HTERT RPE-1 (cell line): ENCODE data around the gene TLNRD1.

ENCODE experiments used
- in situ Hi-C: fragments of 300-500 bp; cut with MboI; formaldehyde crosslinking; loops from 4 replicates; pipeline ENCODE4 v1.14.3; 2020; ENCODE audit warnings: low sequenced_read_pairs

TLNRD1 gene

DNA sequence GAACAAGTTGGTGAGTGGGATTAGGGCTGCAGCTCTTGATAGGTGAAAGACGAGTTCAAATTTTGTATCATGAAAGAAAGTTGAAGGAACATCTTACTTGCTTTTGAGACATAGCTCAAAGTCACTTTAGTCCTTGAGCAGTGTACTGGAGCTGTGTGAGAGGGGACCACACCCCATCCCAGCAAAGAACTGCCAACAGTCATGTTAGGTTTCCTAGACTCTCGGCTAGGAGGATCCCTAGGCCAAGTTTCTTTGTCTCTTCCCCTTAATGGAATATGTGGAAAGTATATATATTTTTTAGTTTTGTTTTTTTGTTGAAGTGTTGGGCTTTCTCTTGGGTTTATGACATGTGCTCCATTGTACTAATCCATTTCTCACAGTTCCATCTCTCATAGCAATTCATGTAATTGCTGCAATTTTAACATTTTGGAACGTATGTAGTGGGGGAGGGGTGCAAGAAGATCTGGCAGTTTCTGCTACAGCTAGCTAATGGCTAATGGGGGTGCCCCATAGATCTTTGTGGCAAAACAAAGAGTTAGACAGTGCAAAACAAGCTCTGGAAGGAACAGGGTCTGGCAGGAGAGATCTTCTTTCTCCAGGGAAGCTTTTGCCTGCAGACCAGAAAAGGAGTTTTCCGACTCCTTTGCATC, 25.1 kb downstream of the TLNRD1 start:
- in situ Hi-C loops, result no loop called here

DNA sequence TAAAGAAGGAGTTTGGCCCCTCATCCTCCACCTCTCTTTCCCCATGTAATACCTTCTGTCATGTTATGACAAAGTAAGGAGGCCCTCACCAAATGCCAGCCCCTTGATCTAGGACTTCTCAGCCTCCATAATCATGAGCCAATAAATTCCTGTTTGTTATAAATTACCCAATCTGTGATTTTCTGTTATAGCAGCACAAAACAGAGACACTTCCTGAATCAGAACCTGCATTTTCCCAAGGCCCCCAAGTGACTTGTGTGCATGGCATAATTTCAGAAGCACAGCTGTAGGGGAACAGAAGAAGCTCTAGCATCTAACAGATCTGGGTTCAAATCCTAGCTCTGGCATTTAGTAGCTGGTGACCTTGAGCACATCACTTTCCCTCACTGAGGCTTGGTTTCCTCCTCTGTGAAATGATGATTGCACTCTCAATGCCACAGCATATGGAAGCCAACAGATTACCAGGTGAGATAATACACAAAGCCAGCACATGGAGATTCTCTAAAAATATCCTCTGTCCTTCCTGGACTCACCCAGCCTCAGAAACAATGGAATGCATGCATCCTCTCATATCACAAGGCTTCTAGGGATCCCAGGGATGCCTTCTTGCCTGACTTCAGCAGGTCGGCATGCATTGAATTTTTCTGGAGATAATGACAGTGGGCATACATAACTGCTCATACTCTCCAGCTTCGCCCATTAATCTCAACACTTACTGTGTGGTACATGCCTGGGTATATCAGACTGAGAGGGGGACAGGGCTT, 26.3 kb downstream of the TLNRD1 start:
- in situ Hi-C loops, result no loop called here

DNA sequence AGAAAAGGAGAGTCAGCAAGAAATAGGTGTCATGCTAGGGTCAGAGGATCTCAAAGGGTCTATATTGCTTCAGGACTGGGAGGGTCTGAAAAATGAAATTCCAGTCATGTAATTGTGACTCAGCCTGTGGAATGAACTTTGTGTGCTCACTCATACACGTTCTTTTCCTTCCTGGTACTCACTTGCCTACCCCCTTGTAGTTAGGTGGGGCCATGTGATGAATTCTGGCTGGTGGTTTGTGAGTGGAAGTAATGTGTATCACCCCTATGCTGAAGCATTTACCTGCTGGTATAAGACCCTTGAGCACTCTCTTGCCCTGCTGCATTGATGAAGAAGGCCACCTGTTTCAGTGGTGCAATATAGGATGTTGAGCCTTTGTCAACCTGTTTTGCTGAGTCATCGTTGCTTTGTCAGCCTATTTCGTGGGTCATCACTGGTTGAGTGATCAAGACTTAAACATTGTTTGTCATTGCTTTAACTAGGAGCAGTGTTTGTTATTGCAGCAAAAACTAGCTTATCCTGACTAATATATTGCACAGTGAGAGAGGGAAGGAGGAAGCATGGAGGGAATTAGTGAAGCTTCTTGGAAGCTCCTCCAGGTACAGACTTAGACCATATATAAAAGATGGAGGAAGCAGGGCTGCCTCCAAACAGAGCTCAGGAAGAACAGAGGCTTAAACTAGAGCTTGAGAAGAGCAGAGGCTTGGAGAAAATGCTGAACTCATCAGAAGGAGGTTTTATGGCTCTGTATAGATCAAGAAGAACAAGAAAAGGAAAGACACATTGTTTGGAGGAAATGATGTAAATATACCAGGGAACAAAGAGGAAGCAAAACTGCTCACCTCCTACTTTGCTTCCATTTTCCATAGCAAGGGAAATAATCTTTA, 28.9 kb downstream of the TLNRD1 start:
- in situ Hi-C loops, result no loop called here

DNA sequence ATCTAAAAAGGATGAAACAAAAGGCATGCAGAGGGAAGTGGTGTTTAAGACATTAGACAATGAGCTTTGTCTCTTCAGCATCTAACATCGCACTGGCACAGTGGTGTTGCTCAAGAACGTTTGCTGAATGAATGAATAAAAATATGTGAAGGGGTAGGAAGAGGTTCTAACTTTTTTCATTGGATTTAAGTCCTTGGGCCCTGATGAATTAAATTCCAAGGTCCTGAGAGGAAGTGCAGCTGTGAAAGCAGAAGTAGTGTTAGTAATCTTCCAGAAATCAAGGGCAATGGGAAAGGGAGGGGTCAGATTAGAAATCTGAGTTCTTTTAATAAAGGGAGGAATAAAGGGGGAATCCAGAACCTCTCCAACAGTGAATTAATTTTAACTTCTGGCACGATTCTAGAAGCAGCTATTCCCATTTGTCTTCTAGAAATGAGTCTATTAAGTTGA, 29.6 kb downstream of the TLNRD1 start:
- in situ Hi-C loops, result no loop called here

DNA sequence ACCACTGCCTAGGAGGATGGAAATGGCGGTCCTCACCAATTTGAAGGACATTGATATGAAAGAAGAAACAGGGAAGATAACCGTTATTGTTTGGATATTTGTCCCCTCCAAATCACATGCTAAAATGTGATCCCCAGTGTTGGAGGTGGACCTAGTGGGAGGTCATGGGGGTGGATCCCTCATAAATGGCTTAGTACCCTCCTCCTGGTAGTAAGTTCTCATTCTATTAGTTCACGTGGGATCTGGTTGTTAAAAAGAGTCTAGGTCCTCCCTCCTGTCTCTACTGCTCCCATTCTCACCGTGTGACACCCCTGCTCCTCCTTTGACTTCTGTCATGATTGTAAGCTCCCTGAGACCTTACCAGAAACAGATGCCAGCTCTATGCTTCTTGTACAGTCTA, 30.5 kb downstream of the TLNRD1 start:
- in situ Hi-C loops, result no loop called here

DNA sequence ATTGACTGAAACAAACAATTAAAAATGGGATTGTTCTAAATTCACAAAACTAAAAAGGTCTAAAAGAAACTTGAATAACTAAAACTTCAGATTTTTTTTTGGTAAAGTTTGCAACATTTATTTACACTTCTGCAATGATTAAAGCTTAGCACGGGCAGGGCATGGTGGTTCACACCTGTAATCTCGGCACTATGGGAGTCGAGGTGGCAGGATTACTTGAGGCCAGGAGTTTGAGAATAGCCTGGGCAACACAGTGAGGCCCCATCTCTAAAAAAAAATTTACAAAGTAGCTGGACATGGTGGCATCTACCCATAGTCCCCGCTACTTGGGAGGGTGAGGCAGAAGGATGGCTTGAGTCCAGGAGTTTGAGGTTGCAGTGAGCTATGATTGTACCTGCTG, 31.6 kb downstream of the TLNRD1 start:
- in situ Hi-C loops, result no loop called here

DNA sequence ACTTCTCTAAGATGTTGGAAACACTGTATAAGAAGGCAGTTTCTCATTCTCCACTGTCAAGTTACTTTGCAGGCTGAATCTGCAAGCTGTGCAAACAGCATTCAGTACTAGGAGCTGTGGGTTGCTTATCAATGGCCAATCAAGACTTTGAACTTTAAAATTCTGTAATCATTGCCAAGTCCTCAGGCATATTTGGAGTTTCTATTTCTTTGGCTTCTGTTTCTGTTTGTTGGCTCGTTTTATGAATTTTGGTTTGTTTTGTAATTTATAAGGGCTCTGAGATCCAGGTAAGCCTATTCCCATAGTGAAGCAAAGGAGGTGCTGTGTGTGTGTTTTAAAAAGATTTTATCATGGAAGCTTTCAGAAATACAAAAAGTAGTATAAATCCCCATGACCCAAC, 32.1 kb downstream of the TLNRD1 start:
- in situ Hi-C loops, result no loop called here

DNA sequence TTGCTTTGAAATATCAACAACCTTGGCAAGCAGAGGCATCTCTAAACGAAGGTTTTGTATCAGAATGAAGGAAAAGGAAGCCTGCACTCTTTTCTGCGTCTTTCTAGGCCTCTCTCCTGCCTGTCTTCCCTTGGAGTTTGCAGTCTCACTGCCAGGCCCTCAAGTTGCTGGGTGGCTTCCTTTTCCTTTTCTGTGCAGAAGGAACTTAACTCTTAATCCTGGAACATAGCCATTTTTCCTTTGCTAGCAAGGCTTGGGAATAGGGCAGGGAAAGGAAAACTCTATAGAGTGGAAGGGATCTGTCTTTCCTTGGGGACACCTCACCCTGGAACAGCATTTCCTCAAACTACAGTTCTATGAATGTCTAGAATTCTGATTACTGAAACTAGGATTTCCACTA, 32.8 kb downstream of the TLNRD1 start:
- in situ Hi-C loops, result no loop called here

DNA sequence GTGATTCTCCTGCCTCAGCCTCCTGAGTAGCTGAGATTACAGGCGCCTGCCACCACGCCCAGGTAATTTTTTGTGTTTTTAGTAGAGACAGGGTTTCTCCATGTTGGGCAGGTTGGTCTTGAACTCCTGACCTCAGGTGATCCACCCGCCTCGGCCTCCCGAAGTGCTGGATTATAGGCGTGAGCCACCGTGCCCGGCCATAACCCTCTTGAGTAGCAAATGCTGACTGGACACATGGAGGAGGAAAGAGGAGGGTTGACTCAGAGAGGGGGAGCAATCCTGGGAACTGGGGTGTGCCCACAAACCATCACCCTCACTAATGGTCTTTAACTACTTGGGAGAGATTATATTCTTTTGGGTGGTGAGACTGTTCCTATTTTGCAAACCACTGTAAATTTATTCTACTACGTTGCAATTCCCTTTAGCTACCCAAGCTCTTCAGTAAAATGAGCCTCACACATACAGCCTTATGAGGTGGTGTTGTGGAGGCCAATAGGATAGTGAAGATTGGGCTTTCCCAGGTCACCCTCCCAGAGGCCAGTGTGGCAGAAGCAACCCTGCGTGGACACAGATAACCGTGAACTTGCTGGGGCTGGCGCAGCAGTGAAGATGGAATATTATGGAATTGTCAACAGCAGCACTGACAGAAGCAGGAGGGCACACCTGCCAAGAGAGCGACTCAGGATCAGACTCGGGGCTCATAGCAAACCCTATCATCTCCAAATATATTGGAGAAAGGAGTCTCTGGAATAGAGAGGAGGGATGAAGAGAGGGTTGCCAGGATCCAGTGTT, 37.4 kb downstream of the TLNRD1 start:
- in situ Hi-C loops, result no loop called here

DNA sequence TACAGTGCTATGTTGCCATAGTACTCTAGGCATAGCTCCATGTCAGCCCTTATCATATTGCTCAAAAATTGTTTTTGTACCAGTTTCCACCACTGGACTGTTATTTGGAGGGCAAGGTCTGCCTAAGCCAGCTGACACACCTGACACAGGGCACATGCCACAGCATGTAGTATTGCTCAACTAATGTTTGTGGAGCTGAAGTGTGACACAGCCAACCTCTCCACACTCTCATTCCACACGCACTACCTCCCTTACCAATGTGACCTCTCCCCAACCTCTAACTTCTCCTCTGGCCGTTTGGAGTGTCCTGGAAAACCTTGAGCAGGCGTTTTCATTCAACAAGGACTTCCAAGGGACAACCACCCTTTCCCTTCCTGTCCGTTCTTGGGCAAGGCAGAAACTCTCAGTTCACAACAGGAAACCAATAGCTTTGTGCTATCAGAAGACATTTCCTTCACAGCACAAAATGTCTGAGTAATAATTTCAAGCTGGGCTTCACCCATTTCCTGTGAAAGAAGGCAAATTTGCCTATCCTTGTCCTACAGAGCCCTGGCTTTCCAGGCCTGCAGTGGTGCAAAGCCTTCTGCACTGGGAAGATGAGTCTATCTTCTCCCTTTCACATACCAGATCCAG, 38.4 kb downstream of the TLNRD1 start:
- in situ Hi-C loops, result no loop called here

DNA sequence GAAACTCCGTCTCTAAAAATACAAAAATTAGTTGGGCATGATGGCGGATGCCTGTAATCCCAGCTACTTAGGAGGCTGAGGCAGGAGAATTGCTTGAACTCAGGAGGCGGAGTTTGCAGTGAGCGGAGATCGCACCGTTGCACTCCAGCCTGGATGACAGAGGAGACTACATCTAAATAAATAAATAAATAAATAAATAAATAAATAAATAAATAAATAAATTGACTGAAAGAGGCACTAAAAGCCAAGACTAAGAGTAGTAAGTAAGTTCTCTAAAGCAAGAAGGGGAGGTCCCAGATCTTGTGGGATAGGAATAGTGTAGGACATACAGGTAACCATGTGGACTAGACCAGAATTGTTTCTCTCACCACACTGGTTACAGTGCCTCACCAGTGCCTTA, 40.0 kb downstream of the TLNRD1 start:
- in situ Hi-C loops, result no loop called here

DNA sequence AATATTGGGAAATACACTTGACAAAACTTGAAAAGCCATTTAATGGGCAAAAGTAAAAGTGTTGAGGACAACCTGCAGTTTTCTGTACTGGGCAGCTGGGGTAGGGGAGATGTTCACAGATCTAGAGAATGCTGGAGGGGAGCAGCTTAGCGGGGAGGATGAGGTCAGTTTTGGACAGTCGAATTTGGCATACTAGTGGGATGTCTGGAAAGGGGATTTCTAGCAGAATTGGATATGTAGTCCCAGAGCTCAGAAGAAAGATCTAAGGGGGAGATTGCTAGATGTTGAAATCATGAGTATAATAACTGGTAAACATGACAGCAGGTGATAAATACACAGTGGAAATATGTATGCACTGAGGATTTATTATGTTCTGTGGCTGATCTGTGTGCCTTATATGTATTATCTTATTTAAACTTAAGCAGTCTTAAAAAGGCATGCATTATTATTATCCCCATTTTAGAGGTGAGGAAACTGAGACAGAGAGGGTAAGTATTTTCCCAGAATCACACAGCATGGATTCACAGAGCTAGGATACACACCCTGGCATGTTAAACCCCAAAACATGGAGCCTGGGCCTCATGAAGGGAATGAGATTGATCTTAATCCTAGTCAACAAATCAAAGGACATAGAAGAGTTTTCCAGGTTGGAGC, 42.7 kb downstream of the TLNRD1 start:
- in situ Hi-C loops, result no loop called here

DNA sequence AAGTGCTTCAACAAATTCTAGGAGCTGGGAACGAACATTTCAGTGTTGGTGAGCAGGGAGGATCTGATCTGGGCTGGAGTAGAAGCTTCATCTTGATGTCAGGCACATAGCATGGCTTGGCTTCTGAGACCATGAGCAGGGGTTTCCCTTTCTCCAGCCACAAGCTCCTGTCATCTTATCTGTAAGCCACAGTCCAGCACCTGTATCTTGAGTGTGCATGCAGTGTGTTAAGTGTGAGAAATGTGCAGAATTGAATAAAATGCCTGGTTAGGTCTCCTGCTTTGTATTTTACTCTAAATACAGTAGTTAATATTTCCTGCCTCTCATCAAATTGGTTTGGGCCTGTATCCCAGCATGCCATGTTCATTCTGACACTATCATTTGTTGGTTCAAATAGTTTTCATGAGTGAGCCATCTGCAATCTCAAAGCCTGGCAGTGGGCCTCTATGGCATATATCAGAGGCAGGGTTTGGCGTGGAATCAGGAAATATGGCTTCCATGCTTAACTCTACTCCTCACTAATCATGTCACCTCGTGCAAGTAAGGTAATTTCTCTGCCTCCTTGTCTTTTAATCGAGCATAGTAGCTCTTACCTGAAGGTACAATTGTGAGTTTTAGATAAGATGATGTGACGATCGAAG, 43.3 kb downstream of the TLNRD1 start:
- in situ Hi-C loops, result no loop called here

DNA sequence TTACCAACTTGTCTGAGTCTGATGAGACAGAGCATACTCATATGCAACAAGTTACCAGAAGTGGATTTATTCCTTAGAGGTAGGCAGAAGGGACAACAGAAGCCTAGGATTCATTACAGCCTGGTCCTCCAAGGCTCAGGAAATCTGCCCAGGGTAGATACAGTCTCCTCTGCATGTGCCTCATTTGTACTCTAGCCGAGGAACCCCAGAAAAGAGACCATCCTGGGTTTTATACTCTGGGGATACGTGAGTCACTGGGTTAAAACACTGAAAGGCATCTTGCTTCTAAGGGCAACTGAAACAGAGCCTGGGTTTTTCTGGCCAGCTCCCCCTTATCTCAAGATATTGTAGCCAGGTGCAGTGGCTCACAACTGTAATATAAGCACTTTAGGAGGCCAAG, 45.6 kb downstream of the TLNRD1 start:
- in situ Hi-C loops, result no loop called here

DNA sequence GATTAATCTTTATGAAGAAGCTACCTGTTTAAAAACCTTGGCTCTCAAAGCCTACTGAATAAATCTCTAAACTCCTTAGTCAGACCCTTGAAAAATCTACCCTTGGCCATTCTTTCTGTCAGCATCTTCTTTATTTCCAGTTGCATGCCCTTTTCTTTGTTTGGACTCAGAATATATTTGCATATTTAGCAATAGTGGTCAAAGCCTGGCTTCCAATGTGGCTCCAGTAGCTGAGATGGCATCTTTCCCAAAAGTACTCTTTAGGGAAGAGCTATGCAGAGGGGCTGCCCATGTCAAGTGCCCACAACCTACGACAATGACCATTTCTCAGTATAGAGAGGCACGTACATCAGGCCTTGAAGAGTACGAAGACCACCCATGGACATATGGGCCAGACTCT, 47.2 kb downstream of the TLNRD1 start:
- in situ Hi-C loops, result no loop called here

DNA sequence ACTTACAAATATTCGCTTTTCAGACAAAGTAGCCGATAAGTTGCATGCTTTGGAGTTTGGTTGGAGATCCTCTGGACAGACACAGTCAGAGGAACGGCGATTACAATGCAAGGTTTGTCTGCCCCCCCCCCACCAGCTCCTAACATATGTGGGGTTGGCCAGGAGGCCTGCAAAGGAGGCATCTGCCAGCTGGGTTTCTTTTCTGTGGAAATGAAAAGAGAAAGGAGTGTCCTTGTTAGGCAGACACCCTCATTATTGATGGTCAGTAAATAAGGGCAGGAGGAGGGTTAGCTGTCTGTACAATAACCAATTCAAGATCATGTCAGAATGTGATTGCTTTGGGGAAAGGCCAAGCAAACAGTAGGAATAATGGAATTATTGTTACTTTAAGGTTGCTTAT, 49.1 kb downstream of the TLNRD1 start:
- in situ Hi-C loops, result no loop called here

DNA sequence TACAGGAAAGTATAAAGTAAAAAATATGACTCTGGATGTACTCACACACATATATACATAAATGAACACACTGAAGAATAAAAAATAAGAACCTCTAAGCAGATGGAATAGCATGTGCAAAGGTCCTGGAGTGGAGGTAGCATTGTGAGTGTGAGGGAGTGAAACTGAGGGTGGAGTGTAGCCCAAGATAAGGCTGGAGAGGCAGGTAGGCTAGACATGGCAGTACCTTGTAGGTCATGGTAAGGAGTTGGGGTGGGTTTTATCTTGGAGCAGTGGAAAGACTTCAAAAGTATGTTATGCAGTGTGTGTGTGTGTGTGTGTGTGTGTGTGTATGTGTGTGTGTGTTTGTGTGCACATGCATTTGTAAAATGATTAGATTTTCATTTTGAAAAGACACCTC, 49.5 kb downstream of the TLNRD1 start:
- in situ Hi-C loops, result no loop called here

DNA sequence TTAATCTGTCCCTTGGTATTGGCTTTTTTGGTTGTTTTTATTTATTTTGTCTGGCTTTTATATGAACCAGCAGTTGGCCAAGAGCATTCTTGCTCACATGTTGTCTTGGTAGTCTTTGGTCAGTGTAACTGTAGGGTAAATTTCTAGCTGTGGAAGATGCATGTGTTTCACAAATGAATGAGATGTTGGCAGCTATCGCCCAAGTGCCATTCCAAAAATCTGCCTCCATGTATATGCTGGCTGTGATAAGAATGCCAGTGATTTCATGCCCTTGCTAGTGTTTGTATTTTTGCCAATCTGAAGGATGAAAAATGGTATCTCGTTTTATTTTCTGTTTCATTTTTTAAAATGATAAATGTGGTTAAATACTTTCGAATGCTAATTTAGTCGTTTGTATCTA, 50.1 kb downstream of the TLNRD1 start:
- in situ Hi-C loops, result no loop called here

DNA sequence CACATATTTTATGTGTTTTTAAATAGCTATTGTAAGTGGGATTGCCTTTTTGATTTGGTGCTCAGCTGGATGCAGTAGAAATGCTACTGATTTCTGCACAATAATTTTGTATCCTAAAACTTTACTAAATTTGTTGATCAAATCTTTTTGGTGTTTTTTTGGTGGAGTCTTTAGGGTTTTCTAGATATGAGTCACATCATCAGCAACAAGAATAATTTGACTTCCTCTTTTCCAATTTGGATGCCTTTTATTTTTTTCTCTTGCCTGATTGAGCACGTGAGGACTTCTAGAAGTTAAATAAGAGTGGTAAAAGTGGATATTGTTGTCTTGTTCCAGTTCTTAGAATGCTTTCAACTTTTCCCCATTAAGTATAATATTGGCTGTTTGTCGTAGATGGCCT, 51.3 kb downstream of the TLNRD1 start:
- in situ Hi-C loops, result no loop called here
